MG63 (cell line): Measurements from ENCODE around the gene SLC35E4. TPM values are rescaled to one million over a fixed set of nuclear protein-coding genes. Genes with fewer than 3 reads are reported as not detected.

Experiments used
- DNase-seq: peaks from one replicate; pipeline ENCODE4 v3.0.0-alpha.2; 2020
- H3K27me3 ChIP-seq: fragments of 250-450 bp; sonication (Bioruptor Pico); 2 replicates; pipeline ENCODE4 v1.5.1; 2020; ENCODE audit warnings: mild to moderate bottlenecking, moderate library complexity
- H3K36me3 ChIP-seq: fragments of 250-450 bp; sonication (Bioruptor Pico); 2 replicates; pipeline ENCODE4 v1.5.1; 2020; ENCODE audit warnings: mild to moderate bottlenecking, moderate library complexity
- H3K4me3 ChIP-seq: fragments of 250-450 bp; sonication (Bioruptor Pico); 2 replicates; pipeline ENCODE4 v1.5.1; 2020; ENCODE audit warnings: mild to moderate bottlenecking, moderate library complexity
- H3K9me3 ChIP-seq: fragments of 250-450 bp; sonication (Bioruptor Pico); 2 replicates; pipeline ENCODE4 v1.5.1; 2020; ENCODE audit warnings: mild to moderate bottlenecking, moderate library complexity
- total RNA-seq: library from RNA; depleted of rRNA; stranded (reverse); fragments of >200 nt; shearing (Covaris generic); gene quantifications from 2 replicates; pipeline ENCODE4 v1.2.3, GENCODE V29; 2014; ENCODE audit warnings: low replicate concordance; rRNA removed

The SLC35E4 gene
- total RNA-seq, 1 experiment from 2014 or later = 11.3 TPM

GRCh38 chr22:30694640-30695350 is 59.2 kb downstream of the SLC35E4 start, which contains the start of gene OSBP2:
TSS of gene OSBP2 (plus strand) at chr22:30694874. CDS start at chr22:30694910, 36 bp downstream.
- Histone ChIP-seq H3K9me3 (no peaks in the 10 kb centered on the region), H3K4me3 (peak within 1 kb of the TSS; percentile 69), H3K27me3 (no peaks in the 10 kb centered on the region), H3K36me3 (peaks cover 13% of the 10 kb centered on the region)
- peak; percentile 27 for DNase-seq

- Histone ChIP-seq H3K27me3 (no peaks in the 10 kb centered on the region), H3K36me3 (peaks cover 13% of the 10 kb centered on the region), H3K4me3 (peak overlapping the region; percentile 69), H3K9me3 (no peaks in the 10 kb centered on the region)
- no peak for DNase-seq
Measured at GRCh38 chr22:30695351-30695851, 59.8 kb downstream of the SLC35E4 start.

GRCh38 chr22:30695871-30696655 is 60.5 kb downstream of the SLC35E4 start:
- H3K36me3 ChIP-seq = peaks cover 13% of the 10 kb centered on the region
- no peak for DNase-seq
- peak overlapping the region; percentile 69 for H3K4me3 ChIP-seq
- no peaks in the 10 kb centered on the region for H3K9me3 ChIP-seq
- H3K27me3 ChIP-seq = no peaks in the 10 kb centered on the region

Other genes starting within 250 kb of the SLC35E4 start
- gene RNF215, start 248.4 kb upstream of the SLC35E4 start, total RNA-seq = 26.9 and 29.6 TPM in 2 replicates
- gene SEC14L2, start 238.8 kb upstream of the SLC35E4 start, total RNA-seq = 16.3 and 30.2 TPM in 2 replicates
- 25.3 and 35.5 TPM in 2 replicates for gene MTFP1, start 210.0 kb upstream of the SLC35E4 start, total RNA-seq
- gene SEC14L3, start 163.8 kb upstream of the SLC35E4 start, total RNA-seq = not detected in 2 replicates
- gene SEC14L4, start 130.1 kb upstream of the SLC35E4 start, total RNA-seq = 1.6 and 4.9 TPM in 2 replicates
- gene SEC14L6, start 89.0 kb upstream of the SLC35E4 start, total RNA-seq = not detected in 2 replicates
- gene GAL3ST1, start 61.1 kb upstream of the SLC35E4 start, total RNA-seq = not detected in 2 replicates
- 150 and 165 TPM in 2 replicates for gene PES1, start 43.9 kb upstream of the SLC35E4 start, total RNA-seq
- gene TCN2, start 28.6 kb upstream of the SLC35E4 start, total RNA-seq = 1.2 TPM in 1 of 2 replicates, not detected in the other
- gene DUSP18, start 32.1 kb downstream of the SLC35E4 start, total RNA-seq = 1.2 and 2.7 TPM in 2 replicates
- 2.4 and 9.3 TPM in 2 replicates for gene OSBP2, start 59.1 kb downstream of the SLC35E4 start, total RNA-seq